Stimulated activated CD4-positive, alpha-beta T cell treated with anti-CD3 and anti-CD28 coated beads, Interleukin-2, amount 100 ng/mL, for 48 hours (primary cell): ENCODE measurements around the gene TRAPPC14.
A peak's percentile ranks its signal among the peaks of the same experiment; 100 is the strongest.
"Not testable (repeated sequence)": the region's sequence is repeated elsewhere in the genome, so short reads cannot be mapped to it uniquely, and the experiment has no call there.

Source experiments
- DNase-seq, 2 donors: peaks; one replicate each; pipeline ENCODE4 v3.0.0-alpha.2; 2020

TRAPPC14 gene

DNA sequence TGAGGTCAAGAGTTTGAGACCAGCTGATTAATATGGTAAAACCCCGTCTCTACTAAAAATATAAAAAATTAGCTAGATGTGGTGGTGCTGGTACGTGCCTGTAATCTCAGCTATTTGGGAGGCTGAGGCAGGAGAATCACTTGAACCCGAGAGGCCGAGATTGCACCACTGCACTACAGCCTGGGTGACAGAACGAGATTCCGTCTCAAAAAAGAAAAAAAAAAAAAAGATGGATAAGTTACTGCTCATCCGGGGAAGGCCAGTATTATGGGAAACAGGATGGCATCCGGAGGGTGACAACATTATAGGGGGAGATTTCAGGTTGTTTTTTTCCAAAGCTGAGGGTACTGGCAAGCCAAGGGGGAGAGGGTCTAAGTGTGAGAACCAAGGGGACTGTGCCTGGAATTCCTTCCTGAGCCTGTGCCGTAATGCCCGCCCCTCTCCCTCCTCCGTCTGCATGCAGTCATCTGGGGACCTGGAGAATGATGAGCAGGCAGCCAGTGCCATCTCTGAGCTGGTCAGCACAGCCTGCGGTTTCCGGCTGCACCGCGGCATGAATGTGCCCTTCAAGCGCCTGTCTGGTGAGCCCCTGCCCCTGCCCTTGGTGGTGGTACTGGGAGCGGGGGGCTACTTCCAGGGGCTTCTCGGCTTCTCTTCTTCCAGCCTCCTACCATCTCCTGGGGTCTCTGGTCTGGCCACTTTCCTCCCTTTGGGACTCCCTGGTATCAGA is 5.4 kb downstream of the TRAPPC14 start:
- DNase-seq = no peak

DNA sequence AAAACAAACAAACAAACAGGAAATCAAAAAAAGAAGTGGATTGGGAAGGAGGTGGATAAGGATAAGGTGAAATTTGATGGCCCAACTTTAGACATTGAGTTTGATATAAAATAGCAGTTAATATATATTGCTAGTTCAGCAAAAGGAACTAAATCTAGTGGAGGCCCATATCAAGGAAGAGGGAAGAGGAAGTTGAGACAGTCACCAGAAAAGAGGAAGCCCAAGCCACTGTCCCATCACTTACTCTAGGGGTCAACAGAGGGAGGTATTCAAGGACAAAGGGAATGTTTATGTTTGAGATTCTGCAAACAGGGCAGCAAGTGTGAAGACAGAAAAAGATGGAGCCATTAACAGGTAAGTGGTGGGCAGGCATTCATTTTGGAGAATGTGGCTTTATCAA is 6.1 kb downstream of the TRAPPC14 start:
- DNase-seq = no peak

DNA sequence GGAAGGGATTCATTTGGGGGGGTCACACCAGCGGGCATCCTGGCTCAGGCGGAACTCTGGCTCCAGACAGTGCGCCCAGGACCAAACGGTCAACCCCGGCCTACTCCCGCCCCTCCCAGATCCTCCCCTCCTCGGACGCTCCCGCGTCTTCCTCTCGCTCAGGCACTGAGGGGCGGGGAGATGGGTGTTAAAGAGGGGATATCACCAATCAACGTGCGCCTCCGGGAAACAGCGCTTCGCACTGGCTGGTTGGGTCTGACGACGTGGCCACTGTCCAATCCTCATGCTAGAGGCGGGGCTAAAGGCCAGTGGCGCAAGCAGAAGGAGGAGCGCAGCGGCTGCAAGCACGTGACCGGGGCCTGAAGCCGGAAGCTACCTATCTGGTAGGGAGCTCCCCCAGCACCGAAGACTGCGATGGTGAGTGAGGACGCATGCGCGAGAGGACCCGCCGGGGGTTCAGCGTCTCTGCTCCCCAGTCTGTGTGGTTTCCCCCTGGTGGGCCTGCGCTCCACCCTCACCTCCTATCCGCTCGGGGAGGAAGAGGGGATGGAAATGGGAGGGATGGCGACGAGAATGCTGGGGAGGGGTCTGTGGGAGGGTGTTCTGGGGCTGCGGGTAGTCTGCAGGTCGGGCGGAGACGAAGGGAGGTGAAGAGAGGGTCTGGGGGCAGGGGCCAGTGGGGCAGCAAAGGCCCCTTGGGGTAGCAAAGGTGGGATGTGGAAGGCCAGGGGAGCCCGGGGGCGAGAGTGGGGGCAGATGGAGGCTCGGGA is 9.8 kb downstream of the TRAPPC14 start, which contains the start of gene LAMTOR4:
Gene LAMTOR4 (plus strand): TSS at position 360 of the 770 bp plus-strand sequence. CDS start 55 bp downstream, at position 415.
- peak; percentile 94 to 95 for DNase-seq

DNA sequence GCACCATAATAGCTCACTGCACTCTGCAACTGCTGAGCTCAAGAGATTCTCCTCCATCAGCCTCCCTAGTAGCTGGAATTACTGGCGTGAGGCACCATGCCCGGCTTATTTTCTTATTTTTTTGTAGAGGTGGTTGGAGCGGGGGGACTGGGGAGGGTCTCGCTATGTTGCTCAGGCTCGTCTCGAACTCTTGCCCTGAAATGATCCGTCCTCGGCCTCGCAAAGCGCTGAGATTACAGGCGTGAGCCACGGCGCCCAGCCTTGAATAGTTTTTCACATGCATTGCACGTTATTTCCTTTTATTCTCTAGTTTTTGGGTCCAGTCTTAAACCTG is 10.3 kb downstream of the TRAPPC14 start:
- DNase-seq = no peak

DNA sequence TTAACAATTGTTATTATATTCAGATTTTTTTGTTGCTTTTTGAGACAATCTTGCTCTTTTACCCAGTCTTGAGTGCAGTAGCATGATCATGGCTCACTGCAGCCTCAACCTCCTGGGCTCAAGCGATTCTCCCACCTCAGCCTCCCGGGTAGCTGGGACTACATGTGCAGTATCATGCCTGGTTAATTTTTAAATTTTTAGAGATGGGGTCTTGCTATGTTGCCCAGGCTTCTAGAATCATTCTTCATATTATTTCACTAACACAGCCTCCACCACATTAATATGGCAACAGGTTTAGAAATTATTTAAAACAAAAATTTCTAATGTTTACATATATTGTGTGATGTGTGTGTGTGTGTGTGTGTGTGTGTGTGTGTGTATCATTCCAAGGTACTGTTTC is 11.2 kb downstream of the TRAPPC14 start:
- DNase-seq = no peak

DNA sequence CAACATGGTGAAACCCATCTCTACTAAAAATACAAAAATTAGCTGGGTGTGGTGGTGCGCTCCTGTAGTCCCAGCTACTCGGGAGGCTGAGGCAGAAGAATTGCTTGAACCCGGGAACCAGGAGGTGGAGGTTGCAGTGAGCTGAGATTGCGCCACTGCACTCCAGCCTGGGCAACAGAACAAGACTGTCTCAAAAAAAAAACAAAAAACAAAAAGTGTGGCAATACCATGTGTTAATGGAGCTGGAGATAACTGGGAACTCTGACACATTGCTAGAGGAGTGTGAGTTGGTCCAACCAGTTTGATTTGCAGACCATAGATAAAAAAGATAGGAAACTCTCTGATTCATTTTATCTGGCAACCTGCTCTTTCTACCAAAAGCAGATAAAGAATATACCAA is 12.2 kb downstream of the TRAPPC14 start:
- DNase-seq = not testable (repeated sequence)

DNA sequence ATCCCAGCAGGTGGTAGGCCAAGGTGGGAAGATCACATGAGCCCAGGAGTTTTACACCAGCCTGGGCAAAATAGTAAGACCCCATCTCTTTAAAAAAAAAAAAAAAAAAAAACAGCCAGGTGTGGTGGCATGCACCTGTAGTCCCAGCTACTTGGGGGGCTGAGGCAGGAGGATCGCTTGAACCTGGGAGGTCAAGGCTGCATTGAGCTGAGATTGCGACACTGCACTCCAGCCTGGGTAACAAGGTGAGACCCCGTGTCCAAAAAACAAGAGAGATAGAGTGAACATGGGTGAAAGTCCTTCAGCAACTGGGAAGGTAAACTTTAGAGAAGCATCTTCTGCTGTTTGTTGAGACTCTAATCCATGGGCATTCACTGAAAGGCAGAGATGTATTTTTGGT is 16.1 kb downstream of the TRAPPC14 start:
- DNase-seq = no peak

DNA sequence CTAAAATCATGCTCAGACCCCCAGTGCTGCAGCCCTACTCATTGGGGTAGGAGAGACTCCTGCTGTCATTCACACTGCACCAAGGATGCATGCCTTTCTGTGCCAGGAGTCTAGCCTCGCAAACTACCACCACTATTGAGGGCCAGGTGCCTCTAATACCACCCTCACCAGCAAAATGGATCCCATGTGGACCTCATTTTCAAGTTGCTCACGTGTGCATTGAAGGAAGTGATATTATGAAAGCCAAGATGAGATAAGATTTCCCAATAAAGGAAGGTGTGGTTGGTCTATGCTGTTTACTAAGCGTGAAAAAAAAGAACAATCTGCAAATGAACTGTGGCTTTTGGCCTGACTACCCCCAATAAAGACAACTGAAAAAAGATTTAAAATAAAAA is 17.0 kb downstream of the TRAPPC14 start:
- no peak for DNase-seq

DNA sequence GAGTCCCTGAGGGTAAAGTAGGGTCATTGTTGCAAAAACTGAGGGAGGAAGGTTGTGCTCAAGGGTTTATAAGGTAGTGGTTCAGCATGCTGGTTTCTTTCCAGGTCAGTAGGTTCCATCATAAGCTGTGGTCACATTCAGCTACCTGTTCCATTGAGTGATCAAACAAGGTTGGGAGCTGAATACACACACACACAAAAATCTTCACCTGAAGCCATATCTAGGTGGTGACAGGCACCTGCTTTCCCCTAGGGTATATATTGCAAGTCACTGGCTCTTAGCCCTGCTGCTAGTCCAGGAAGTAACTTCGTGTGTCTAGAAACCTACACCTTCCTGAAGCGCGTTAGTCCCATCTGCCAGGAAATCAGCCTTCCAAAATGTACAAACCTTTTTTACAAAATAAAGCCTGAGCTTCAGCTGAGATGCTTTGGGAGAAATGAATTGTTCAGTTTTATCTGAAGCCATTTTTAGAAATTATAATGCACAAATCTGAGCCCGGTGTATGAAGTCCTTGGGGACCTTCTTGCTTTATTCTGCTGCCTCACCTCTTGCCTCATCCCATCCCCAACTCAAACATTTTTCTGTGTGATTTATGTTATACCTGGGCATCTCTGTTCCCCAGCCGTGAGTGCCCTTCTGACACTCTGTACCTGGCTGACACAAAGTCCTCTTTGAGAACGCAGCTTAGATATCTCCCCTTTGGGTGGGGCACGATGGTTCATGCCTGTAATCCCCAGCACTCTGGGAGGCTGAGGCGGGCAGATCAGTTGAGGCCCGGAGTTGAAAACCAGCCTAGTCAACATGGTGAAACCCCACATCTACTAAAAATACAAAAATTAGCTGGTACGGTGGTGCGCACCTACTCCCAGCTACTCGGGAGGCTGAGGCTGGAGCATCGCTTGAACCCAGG is 20.4 kb downstream of the TRAPPC14 start:
- DNase-seq = no peak

DNA sequence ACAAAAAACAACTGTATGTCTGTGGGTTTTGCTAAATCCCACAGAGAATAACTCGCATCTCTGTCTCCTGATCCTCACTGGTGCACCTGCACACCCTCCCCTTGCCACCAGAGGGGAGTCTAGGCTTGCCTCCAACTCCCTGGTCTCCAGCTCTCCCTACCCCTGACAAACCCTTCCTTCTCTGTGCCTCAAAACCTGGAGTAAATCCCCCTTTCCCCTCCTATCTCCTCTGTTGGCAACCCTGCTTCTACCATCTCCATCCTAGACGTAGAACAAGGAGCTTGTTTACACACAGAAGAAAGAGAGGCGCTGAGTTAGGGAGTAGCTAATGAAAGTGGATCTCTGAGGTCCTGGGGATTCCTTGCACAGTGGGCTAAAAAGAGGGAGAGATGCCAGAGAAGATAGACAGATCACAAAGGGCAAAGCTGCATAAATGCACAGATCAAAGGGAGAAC is 25.8 kb downstream of the TRAPPC14 start:
- peak; percentile 48 to 58 for DNase-seq

DNA sequence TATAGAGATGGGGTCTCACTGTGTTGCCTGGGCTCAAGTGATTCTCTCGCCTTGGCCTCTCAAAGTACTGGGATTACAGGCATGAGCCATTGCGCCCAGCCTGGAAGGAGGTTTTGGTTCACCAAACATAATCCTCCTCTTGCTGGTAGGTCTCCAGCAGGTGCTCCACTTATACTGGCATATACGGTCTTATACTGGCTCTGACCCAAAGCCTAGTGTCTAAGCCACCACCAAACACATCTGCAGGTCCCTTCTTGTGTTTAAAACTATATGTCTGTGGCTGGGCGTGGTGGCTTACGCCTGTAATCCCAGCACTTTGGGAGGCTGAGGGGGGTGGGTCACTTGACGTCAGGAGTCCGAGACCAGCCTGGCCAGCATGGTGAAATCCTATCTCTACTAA is 26.4 kb downstream of the TRAPPC14 start:
- DNase-seq = no peak

DNA sequence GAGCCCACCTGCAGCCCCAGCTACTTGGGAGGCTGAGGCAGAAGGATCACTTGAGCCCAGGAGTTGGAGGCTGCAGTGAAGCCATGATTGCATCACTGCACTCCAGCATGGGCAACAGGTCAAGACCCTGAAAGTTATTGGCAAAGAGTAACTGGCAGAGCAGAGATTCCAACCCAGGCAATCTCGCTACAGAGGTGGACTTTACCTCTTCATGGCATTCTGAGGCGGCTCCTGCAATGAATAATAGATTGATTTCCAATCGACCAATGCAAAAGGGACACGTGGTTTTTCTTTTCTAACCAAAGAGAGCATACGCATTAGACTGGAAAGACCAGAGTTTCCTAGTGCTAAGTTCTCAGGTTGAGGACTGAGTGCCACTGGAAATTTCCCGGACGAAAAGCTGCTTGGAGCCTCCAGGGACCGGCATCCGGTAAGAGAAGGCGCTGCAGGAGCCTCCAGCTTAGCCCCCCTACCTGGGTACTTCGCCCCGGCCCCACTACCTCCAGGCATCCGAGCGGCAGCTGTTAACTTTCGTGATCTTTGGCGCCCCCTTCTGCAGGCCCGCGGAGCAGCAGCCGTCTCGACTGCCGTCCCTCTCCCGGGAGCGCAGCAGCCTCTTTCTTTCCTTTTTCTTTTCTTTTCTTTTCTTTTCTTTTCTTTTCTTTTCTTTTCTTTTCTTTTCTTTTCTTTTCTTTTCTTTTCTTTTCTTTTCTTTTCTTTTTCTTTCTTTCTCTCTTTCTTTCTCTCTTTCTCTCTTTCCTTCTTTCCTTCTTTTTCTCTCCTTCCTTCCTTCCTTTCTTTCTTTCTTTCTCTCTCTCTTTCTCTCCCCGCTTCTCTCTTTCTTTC is 27.7 kb downstream of the TRAPPC14 start:
- peak; percentile 90 to 92 for DNase-seq

DNA sequence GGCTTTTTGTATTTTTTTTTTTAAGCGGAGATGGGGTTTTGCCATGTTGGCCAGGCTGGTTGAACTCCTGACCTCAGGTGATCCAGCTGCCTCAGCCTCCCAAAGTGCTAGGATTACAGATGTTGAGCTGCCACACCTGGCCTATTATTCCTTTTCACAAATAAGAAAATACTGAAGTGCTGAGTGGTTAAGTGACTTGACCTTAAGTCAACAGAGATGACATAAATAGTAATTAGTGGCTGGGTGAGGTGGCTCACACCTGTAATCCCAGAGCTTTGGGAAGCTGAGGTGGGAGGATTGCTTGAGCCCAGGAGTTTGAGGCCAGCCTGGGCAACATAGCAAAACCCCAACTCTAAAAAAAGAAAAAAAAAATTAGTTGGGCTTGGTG is 28.3 kb downstream of the TRAPPC14 start:
- not testable (repeated sequence) for DNase-seq

DNA sequence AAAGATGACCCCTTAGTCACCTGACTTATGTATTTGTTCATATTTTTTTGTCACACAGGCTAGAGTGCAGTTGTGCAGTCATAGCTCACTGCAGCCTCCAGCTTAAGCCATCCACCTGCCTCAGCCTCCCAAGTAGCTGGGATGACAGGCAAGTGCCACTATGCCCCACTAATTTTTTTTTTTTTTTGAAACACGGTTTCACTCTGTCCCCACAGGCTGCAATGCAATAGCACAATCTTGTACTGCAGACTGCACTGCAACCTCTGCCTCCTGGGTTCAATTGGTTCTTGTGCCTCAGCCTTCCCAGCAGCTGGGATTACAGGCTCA is 29.9 kb downstream of the TRAPPC14 start:
- DNase-seq = no peak

DNA sequence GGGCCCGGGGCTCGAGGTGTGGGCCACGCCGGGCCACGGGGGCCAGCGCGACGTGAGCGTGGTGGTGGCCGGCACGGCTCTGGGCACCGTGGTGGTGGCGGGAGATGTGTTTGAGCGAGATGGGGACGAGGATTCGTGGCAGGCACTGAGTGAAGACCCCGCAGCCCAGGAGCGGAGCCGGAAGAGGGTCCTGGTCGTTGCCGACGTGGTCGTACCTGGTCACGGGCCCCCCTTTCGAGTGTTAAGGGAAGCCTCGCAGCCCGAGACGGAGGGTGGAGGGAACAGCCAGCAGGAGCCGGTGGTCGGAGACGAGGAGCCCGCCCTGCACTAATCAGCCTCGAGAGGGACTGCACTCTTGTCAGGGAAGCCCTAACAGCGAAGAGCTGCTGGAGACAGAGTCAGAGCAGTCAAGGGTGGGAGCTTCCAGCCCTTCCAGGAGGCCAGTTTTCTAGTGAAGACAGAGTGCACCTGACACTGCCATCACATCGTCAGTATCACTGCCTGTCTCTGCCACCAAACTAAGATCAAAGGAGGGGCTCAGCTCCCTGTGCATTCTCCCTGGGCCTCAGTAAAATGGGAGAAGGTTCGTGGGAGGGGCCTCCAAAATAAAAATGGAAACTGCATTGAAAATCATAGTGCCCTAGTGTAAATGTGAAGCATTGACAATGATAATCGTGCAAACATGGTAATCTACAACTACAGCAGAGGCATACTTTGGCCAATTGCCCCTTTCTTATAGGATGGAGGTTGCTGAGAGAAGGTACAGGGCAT is 30.5 kb downstream of the TRAPPC14 start:
- DNase-seq = peak in 1 of 2 donors; percentile 10

DNA sequence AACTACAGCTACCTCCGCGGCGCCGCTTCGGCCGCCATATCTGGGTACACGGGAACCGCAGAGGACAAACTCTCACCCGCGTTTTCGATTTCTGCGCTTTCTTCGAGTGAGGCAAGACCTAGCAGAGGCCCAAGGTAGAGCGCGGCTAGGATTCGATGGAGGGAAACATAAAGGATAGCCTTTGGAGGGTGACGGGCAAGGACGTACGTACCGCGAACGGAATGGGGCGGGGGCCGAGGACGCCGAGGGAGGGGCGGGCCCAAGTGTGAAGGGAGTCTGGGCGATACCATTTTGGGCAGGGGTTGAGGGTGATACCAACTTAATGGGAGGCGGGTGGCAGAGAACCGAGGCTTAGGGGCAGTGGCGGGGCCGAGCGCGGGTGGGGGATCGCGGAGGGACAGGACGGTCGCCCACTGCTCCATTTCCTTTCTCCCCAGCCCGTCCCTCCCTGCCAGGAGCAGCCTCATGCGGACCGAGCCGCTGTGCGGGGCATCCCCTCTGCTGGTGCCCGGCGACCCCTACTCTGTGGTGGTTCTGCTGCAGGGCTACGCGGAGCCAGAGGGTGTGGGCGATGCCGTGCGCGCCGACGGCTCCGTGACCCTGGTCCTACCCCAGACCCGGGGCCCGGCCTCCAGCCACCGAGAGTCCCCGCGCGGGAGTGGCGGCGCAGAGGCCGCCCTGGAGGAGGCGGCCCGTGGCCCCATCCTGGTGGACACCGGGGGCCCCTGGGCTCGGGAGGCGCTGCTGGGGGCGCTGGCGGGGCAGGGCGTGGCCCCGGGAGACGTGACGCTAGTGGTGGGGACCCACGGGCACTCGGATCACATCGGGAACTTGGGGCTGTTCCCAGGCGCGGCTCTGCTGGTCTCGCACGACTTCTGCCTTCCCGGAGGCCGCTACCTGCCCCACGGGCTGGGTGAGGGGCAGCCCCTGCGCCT is 31.3 kb downstream of the TRAPPC14 start, which contains the start of gene MBLAC1:
Gene MBLAC1 (plus strand): TSS at position 37 of the 935 bp plus-strand sequence. CDS start 429 bp downstream, at position 466.
- peak; percentile 89 to 93 for DNase-seq

DNA sequence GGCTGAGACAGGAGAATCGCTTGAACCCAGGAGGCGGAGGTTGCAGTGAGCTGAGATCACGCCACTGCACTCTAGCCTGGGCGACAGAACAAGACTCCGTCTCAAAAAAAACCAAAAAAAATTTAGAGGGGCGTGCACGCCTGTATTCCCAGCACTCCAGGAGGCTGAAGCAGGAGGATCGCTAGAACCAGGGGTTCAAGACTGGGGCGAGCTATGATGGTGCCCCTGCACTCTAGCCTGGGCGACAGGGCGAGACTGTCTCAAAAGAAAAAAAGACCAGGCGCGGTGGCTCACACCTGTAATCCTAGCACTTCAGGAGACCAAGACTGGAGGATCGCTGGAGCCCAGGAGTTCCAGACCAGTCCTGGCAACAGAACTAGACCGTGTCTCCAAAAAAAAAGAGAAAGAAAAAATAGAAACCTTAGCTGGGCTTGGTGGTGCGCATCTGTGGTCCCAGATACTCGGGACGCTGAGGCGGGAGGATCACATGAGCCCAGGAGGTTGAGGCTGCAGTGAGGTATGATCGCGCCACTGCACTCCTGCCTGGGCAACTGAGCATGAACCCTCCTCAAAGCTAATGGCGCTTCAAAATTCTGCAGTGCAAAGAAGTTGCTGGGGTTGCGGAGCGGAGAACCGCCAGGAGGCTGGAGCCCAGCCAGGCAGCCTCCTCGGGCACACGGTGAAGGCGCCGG is 32.1 kb downstream of the TRAPPC14 start:
- no peak for DNase-seq

DNA sequence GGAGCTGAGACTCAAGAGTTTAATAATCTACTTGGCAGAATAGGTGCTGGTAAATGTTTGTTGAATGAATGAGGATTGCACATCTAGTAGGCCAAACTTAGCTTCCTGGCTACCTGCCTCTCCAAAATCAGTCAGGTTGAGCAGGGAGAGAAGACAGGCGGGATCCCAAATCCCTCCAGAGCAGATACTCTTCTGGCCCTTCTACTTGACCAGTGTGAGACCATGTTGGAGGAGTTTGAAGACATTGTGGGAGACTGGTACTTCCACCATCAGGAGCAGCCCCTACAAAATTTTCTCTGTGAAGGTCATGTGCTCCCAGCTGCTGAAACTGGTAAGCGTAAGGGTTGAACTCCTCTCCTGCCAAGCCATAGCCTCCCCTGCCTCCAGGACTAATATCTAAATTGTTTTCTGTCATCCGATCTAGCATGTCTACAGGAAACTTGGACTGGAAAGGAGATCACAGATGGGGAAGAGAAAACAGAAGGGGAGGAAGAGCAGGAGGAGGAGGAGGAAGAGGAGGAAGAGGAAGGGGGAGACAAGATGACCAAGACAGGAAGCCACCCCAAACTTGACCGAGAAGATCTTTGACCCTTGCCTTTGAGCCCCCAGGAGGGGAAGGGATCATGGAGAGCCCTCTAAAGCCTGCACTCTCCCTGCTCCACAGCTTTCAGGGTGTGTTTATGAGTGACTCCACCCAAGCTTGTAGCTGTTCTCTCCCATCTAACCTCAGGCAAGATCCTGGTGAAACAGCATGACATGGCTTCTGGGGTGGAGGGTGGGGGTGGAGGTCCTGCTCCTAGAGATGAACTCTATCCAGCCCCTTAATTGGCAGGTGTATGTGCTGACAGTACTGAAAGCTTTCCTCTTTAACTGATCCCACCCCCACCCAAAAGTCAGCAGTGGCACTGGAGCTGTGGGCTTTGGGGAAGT is 34.0 kb downstream of the TRAPPC14 start:
- DNase-seq = no peak

DNA sequence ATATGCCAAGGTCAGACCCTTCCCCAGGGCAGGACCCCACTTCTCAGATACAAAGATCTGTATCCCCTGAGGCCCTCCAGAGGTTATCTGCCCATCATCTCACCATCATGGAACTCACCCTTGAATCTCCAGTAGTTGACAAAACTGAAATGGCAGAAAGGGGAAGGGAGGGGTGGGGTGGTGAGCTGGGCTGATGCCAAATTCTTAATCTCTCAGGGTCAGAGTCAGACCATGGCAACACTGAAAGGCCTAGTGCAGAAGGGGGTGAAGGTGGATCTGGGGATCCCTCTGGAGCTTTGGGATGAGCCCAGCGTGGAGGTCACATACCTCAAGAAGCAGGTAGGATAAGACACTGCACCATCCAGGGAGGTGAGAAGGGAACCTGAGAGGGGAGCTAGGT is 36.0 kb downstream of the TRAPPC14 start:
- DNase-seq = no peak
